ENCODE data around the gene PKHD1. TPM values are rescaled to one million over a fixed set of nuclear protein-coding genes. Genes with fewer than 3 reads are reported as not detected.

PKHD1 gene
- total and polyA plus RNA-seq, 2 of the 13 experiments (the other 11 are each of a cell fraction or from before 2014, with no cell fraction given) = 0.01 to 0.13 TPM

DNA sequence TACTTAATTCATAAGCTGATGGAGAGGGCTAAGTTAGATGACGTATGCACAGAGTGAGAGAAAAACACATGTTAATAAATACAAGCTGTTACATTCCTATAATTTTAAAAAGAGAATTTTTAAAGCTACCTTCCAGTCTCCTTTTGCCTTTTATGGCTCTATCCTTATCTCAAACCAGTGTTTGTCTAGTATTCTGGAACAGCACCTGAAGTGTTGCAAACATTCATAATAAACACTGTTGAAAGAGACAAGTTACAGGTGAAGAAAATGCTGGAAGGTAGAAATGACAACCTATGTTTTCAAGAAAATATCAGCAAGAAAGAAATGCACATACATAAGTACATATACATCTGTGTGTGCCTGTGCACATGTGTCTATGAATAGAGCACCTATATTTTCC, 409.1 kb downstream of the PKHD1 start:
- no peaks in the 10 kb centered on the region for H3K79me2 ChIP-seq (ENCODE audit: insufficient read depth, low read length)
- FAIRE-seq (no peak), ATAC-seq (no peak), DNase-seq (ENCODE audit: low spot score) (no peak)
- H2AFZ ChIP-seq (ENCODE audit: low read length) = no peak overlapping the region
- H4K20me1 ChIP-seq (ENCODE audit: insufficient read depth, low read length) = no peaks in the 10 kb centered on the region
- no peak overlapping the region for H3K27ac ChIP-seq (ENCODE audit: extremely low read length, insufficient read depth, low read length)
- intact Hi-C loops (cut with micrococcal nuclease; ENCODE audit: unreplicated experiment) (no loop called here), in situ Hi-C loops (cut with HindIII; ENCODE audit: extremely low pct_ligation_motif_present, low pct_unique_long_range_greater_than_20kb) (no loop called here)
- no peak overlapping the region for H3K4me3 ChIP-seq (replicated peaks in 1 of 3; ENCODE audit: insufficient read depth in 1 of 3, low read depth in 2 of 3, low read length in 3 of 3)
- WGBS (ENCODE audit: low lambda C conversion rate) = 60% methylated on average over 1 of the region's 1 CpG
- H3K9ac ChIP-seq (ENCODE audit: insufficient read depth, low read depth, low read length) = no peak overlapping the region
- ChIA-PET CTCF (ENCODE audit: low intra/inter-chr PET ratio, low total read pairs) (no interaction called here), POLR2A (no interaction called here)
- H3K4me1 ChIP-seq (ENCODE audit: insufficient read depth, low read length) = peaks cover 18% of the 10 kb centered on the region
- H3K9me3 ChIP-seq (ENCODE audit: low read length) = no peaks in the 10 kb centered on the region
- no TSS peak for BruUV-seq (replicated peaks)
- no peak for TF ChIP-seq KDM1A (CRISPR knock-in tag; IDR thresholded peaks at IDR 0.05)
- TF ChIP-seq TBL1XR1 (IDR thresholded peaks at IDR 0.05; ENCODE audit: borderline replicate concordance, low read length, partially characterized antibody) = no peak
- TF ChIP-seq FOXM1 (CRISPR knock-in tag; IDR thresholded peaks at IDR 0.05) = no peak
- TF ChIP-seq ZNF737 (CRISPR knock-in tag; IDR thresholded peaks at IDR 0.05; ENCODE audit: borderline replicate concordance) = no peak
- no peak for TF ChIP-seq ZFP36 (IDR thresholded peaks at IDR 0.05; ENCODE audit: borderline replicate concordance, low read depth, low read length, partially characterized antibody)
- no peak for TF ChIP-seq TCF7 (IDR thresholded peaks at IDR 0.05; ENCODE audit: low read depth)
- TF ChIP-seq MED13 (CRISPR knock-in tag; IDR thresholded peaks at IDR 0.05) = no peak
- TF ChIP-seq, protein P1, sequence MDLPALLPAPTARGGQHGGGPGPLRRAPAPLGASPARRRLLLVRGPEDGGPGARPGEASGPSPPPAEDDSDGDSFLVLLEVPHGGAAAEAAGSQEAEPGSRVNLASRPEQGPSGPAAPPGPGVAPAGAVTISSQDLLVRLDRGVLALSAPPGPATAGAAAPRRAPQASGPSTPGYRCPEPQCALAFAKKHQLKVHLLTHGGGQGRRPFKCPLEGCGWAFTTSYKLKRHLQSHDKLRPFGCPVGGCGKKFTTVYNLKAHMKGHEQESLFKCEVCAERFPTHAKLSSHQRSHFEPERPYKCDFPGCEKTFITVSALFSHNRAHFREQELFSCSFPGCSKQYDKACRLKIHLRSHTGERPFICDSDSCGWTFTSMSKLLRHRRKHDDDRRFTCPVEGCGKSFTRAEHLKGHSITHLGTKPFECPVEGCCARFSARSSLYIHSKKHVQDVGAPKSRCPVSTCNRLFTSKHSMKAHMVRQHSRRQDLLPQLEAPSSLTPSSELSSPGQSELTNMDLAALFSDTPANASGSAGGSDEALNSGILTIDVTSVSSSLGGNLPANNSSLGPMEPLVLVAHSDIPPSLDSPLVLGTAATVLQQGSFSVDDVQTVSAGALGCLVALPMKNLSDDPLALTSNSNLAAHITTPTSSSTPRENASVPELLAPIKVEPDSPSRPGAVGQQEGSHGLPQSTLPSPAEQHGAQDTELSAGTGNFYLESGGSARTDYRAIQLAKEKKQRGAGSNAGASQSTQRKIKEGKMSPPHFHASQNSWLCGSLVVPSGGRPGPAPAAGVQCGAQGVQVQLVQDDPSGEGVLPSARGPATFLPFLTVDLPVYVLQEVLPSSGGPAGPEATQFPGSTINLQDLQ (CRISPR knock-in tag; IDR thresholded peaks at IDR 0.05) = no peak
- no peak for TF ChIP-seq RFXANK (CRISPR knock-in tag; IDR thresholded peaks at IDR 0.05)
- TF ChIP-seq HNRNPLL (IDR thresholded peaks at IDR 0.05; ENCODE audit: low read depth, low read length, poor library complexity, severe bottlenecking) = no peak
- TF ChIP-seq, protein P2, sequence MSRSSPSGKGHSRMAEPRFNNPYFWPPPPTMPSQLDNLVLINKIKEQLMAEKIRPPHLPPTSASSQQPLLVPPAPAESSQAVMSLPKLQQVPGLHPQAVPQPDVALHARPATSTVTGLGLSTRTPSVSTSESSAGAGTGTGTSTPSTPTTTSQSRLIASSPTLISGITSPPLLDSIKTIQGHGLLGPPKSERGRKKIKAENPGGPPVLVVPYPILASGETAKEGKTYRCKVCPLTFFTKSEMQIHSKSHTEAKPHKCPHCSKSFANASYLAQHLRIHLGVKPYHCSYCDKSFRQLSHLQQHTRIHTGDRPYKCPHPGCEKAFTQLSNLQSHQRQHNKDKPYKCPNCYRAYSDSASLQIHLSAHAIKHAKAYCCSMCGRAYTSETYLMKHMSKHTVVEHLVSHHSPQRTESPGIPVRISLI (CRISPR knock-in tag; IDR thresholded peaks at IDR 0.05; ENCODE audit: borderline replicate concordance) = no peak
- TF ChIP-seq AHDC1 (CRISPR knock-in tag; IDR thresholded peaks at IDR 0.05; ENCODE audit: borderline replicate concordance) = no peak
- H3K4me2 ChIP-seq (ENCODE audit: low read depth, low read length) = no peak overlapping the region
- H3K36me3 ChIP-seq (replicated peaks in 1 of 2; ENCODE audit: control insufficient read depth in 1 of 2, insufficient read depth in 2 of 2, low read length in 2 of 2) = no peaks in the 10 kb centered on the region
- H3K27me3 ChIP-seq (ENCODE audit: control insufficient read depth in 1 of 2, insufficient read depth in 2 of 2, low read length in 2 of 2) = no peaks in the 10 kb centered on the region

All from HepG2 (cell line).